Endodermal cell (in vitro differentiated cells): ENCODE data around the gene NEGR1. TPM values are rescaled to one million over a fixed set of nuclear protein-coding genes. Genes with fewer than 3 reads are reported as not detected.

Experiments used
- DNase-seq: peaks from one replicate; pipeline ENCODE4 v3.0.0-alpha.2; 2017
- H3K27ac ChIP-seq: 2 replicates; pipeline ENCODE4 v1.5.1; 2013; ENCODE audit warnings: mild to moderate bottlenecking, low read depth, low read length, moderate library complexity
- H3K27me3 ChIP-seq: 2 replicates; pipeline ENCODE4 v1.6.1; 2013; ENCODE audit warnings: mild to moderate bottlenecking, low read length, moderate library complexity; ENCODE audit not compliant: insufficient read depth, control insufficient read depth, poor library complexity, severe bottlenecking
- H3K36me3 ChIP-seq: 2 replicates; pipeline ENCODE4 v1.7.0; 2013; ENCODE audit warnings: mild to moderate bottlenecking, low read length, moderate library complexity; ENCODE audit not compliant: control insufficient read depth, insufficient read depth
- H3K4me1 ChIP-seq: one replicate; pipeline ENCODE4 v1.7.0; 2013; ENCODE audit warnings: low read length; ENCODE audit not compliant: control insufficient read depth, insufficient read depth
- H3K4me3 ChIP-seq: 2 replicates; pipeline ENCODE4 v1.5.1; 2013; ENCODE audit warnings: mild to moderate bottlenecking, low read length, moderate library complexity
- H3K9ac ChIP-seq: 2 replicates; pipeline ENCODE4 v1.6.1; 2013; ENCODE audit warnings: mild to moderate bottlenecking, low read length, moderate library complexity; ENCODE audit not compliant: poor library complexity, severe bottlenecking; ENCODE audit errors: extremely low read depth
- H3K9me3 ChIP-seq: 2 replicates; pipeline ENCODE4 v1.6.1; 2013; ENCODE audit warnings: mild to moderate bottlenecking, low read length, moderate library complexity; ENCODE audit not compliant: control insufficient read depth
- H3K27ac Mint-ChIP-seq: 2 replicates; pipeline ENCODE4 v1.8.0; 2020; ENCODE audit warnings: mixed read lengths
- H3K27me3 Mint-ChIP-seq: 2 replicates; pipeline ENCODE4 v1.8.0; 2021; ENCODE audit warnings: mild to moderate bottlenecking, mixed read lengths; ENCODE audit not compliant: insufficient read depth
- H3K36me3 Mint-ChIP-seq: 2 replicates; pipeline ENCODE4 v1.8.0; 2020; ENCODE audit warnings: low read depth, mixed read lengths
- H3K4me1 Mint-ChIP-seq: 2 replicates; pipeline ENCODE4 v1.8.0; 2020; ENCODE audit warnings: mixed read lengths
- H3K4me3 Mint-ChIP-seq: 2 replicates; pipeline ENCODE4 v1.8.0; 2020; ENCODE audit warnings: mild to moderate bottlenecking, moderate library complexity, mixed read lengths
- H3K9me3 Mint-ChIP-seq: 2 replicates; pipeline ENCODE4 v1.8.0; 2020; ENCODE audit warnings: mild to moderate bottlenecking, mixed read lengths
- WGBS, 2 experiments: methylation state at CpG; one replicate each; pipeline versions ENCODE4 v1.1.5 to v1.1.7; 2013; ENCODE audit warnings: missing lambda C conversion rate in 2 of 2, mixed read lengths in 1 of 2; ENCODE audit not compliant: insufficient coverage in 1 of 2, insufficient read length in 1 of 2; 5-methylcytosine and 5-hydroxymethylcytosine counted together
- total RNA-seq, 2 donors: library from RNA; stranded (reverse); fragmentation: NEBNext Ultra II Directional in 1 of 2; extraction: Animal tissue kit (Norgen Biotek cat#: 25700) in 1 of 2; gene quantifications; 2 replicates in 1 of 2; 3 replicates in 1 of 2; pipeline ENCODE4 v1.2.1, GENCODE V29; 2021
- TF ChIP-seq, protein P1 (sequence below): fragments of 200-600 bp; sonication (generic); conservative IDR thresholded peaks from 2 replicates; pipeline ENCODE4 v1.5.0; 2021; ENCODE audit warnings: antibody characterized with exemption, mild to moderate bottlenecking

The NEGR1 gene
- total RNA-seq, 2 donors from 2014 or later = 1.5 to 2.1 TPM

DNA sequence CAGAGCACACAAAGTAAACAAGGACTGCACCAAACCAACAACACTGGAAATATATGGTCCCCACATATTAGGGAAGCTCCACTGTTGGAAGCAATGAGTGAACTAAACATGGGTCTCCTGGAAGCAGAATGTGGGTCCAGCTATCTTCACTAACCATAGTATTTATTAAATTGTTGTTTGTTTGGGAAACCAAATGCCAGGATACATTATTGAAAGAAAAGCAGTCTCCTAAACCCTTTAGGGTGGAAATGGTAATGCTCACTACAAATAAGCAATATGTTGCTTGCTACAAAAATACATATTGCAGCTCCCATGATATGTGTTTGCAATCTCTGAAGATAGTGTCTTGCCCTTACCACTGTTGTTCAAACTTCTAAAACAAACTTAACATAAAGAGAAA is 2.2 kb downstream of the NEGR1 start:
- DNase-seq = no peak
- no peaks in the 10 kb centered on the region for H3K4me1 ChIP-seq
- H3K4me3 ChIP-seq = no peak overlapping the region
- H3K27ac Mint-ChIP-seq = no peak overlapping the region
- H3K9me3 ChIP-seq = no peaks in the 10 kb centered on the region
- peaks cover 39% of the 10 kb centered on the region for H3K27me3 Mint-ChIP-seq
- H3K27me3 ChIP-seq = peaks cover 39% of the 10 kb centered on the region
- H3K9ac ChIP-seq = no peak overlapping the region
- H3K4me3 Mint-ChIP-seq = no peak overlapping the region
- H3K36me3 ChIP-seq = no peaks in the 10 kb centered on the region
- H3K27ac ChIP-seq = no peak overlapping the region
- TF ChIP-seq, protein P1, sequence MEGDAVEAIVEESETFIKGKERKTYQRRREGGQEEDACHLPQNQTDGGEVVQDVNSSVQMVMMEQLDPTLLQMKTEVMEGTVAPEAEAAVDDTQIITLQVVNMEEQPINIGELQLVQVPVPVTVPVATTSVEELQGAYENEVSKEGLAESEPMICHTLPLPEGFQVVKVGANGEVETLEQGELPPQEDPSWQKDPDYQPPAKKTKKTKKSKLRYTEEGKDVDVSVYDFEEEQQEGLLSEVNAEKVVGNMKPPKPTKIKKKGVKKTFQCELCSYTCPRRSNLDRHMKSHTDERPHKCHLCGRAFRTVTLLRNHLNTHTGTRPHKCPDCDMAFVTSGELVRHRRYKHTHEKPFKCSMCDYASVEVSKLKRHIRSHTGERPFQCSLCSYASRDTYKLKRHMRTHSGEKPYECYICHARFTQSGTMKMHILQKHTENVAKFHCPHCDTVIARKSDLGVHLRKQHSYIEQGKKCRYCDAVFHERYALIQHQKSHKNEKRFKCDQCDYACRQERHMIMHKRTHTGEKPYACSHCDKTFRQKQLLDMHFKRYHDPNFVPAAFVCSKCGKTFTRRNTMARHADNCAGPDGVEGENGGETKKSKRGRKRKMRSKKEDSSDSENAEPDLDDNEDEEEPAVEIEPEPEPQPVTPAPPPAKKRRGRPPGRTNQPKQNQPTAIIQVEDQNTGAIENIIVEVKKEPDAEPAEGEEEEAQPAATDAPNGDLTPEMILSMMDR = no peak
- H3K36me3 Mint-ChIP-seq = no peaks in the 10 kb centered on the region
- peaks cover 6% of the 10 kb centered on the region for H3K4me1 Mint-ChIP-seq
- H3K9me3 Mint-ChIP-seq = no peaks in the 10 kb centered on the region

DNA sequence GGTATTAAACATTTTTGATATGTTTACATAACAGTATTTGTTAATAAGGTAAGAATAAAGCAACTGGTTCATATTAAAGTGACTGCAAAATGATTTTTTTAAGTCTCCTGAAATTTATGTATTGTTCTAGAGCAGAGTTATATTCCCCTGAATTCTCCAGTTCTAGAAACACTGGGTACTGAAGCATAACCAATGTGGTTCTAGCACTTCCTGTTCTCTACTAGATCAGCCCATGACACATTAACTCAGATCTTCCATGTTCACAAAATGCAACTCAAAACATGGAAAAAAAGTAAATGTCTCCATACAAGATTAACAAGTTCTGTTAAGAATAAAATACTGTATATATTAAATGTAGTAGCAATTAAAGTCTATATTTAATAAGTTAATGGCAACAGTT is 3.9 kb downstream of the NEGR1 start:
- no peaks in the 10 kb centered on the region for H3K36me3 Mint-ChIP-seq

DNA sequence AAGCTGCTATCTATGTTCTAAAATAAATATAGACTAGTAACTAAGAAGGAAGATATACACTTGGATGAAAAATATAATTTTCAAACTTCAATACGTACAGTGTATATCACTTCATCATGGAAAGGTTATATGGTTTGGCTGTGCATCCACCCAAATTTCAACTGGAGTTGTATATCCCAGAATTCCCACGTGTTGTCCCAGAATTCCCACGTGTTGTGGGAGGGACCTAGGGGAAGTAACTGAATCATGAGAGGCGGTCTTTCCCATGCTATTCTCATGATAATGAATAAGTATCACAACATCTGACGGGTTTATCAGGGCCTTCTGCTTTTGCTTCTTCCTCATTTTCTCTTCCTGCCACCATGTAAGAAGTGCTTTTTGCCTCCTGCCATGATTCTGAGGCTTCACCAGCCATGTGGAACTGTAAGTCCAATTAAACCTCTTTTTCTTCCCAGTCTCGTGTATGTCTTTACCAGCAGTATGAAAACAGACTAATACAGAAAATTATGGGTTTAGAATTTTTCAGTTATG is 10.7 kb downstream of the NEGR1 start:
- H3K4me1 ChIP-seq = no peaks in the 10 kb centered on the region
- no peaks in the 10 kb centered on the region for H3K27me3 ChIP-seq
- H3K36me3 Mint-ChIP-seq = no peaks in the 10 kb centered on the region

More for the DNA sequence above, 3.9 kb downstream of the NEGR1 start:
- Histone ChIP-seq H3K9ac (no peak overlapping the region), H3K4me3 (no peak overlapping the region), H3K36me3 (no peaks in the 10 kb centered on the region), H3K4me1 (no peaks in the 10 kb centered on the region), H3K27me3 (peaks cover 31% of the 10 kb centered on the region), H3K27ac (no peak overlapping the region), H3K9me3 (no peaks in the 10 kb centered on the region)
- TF ChIP-seq, protein P1 = no peak
- Mint-ChIP-seq H3K4me1 (peaks cover 6% of the 10 kb centered on the region), H3K27me3 (peaks cover 39% of the 10 kb centered on the region), H3K4me3 (no peak overlapping the region), H3K27ac (no peak overlapping the region), H3K9me3 (no peaks in the 10 kb centered on the region)
- no peak for DNase-seq

More for the DNA sequence above, 10.7 kb downstream of the NEGR1 start:
- no peaks in the 10 kb centered on the region for H3K36me3 ChIP-seq
- no peaks in the 10 kb centered on the region for H3K4me1 Mint-ChIP-seq
- H3K4me3 Mint-ChIP-seq = no peak overlapping the region
- H3K27ac Mint-ChIP-seq = no peak overlapping the region
- H3K27ac ChIP-seq = no peak overlapping the region
- WGBS, 2 experiments = 81 to 95% methylated on average over 2 to 5 of the region's 6 CpGs
- no peak for DNase-seq
- no peak overlapping the region for H3K9ac ChIP-seq
- TF ChIP-seq, protein P1 = no peak
- H3K9me3 ChIP-seq = no peaks in the 10 kb centered on the region
- no peak overlapping the region for H3K4me3 ChIP-seq
- no peaks in the 10 kb centered on the region for H3K9me3 Mint-ChIP-seq
- no peaks in the 10 kb centered on the region for H3K27me3 Mint-ChIP-seq
